Amniotic epithelial cell (primary cell): ENCODE results near the gene MALRD1.

Experiments used
- DNase-seq: peaks from one replicate; pipeline ENCODE4 v3.0.0-alpha.2; 2010; ENCODE audit warnings: low read depth

The MALRD1 gene

DNA sequence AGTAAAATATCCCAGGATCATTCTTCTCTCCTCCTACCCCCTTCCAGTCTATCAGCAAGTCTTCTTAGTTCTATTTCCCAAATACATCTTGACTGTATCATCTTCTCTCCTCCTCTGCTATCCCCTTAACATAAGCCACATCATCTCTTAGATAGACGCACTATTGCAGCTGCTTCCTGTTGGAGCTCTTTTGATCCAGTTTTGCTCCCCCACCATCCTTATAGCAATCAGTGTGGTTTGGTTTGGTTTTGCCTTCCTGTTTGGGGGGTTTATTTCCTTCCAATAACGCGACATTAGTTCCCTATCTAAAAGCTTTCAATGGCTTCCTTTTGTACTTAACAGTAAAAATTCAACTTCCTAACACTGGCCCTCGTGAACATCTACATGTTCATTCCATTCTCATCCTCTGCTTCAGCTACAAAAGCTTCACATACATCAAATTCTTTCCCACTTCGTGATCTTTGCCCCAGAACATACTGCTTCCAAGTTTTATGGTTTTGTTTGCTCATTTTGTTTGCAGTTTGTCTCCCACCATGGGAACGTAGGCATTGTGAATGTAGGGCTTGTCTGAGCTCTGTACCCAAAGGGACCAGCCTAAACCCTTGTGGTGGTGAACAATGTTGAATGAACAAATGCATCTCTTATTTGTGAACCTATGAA is 734.0 kb downstream of the MALRD1 start:
- no peak for DNase-seq

DNA sequence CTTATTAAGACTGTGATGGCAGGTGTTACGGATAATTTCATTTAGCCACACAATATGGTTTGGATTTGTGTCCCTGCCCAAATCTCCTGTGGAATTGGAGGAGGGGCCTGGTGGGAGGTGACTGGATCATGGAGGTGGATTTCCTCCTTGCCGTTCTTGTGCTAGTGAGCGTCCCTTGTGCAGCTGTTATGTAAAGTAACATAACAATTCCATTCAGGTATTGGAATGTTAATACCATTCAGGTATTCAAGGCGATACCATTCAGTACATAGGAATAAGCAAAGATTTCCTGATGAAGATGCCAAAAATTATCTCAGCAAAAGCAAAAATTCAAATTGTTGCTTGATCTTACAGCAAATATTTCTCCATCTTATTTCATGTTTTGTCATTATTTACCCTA is 735.1 kb downstream of the MALRD1 start:
- DNase-seq, result no peak
